Measurements from ENCODE around the gene ZCCHC7.

GRCh38 chr9:37309136-37309535 is 188.8 kb downstream of the ZCCHC7 start:
- TF ChIP-seq POLR2AphosphoS5 (IDR thresholded peaks at IDR 0.05; ENCODE audit: low read depth, low read length) = no peak
- TF ChIP-seq REST (IDR thresholded peaks at IDR 0.05; ENCODE audit: insufficient read depth in 1 of 2, low read depth in 2 of 2, low read length in 2 of 2) = no peak

Measured in PFSK-1 (cell line).